DMS 273 treated with DMSO at 0.1 percent for 48 hours (cell line): ENCODE results near the gene KLF15.

ENCODE experiments used
- DNase-seq: peaks from one replicate; lab custom pipeline; 2025; lab: John Stamatoyannopoulos, UW

Gene KLF15

GRCh38 chr3:126389112-126389793 lies 32.0 kb upstream of the KLF15 start:
- DNase-seq = peak; percentile 57

- no peak for DNase-seq
Measured at GRCh38 chr3:126381966-126382365, 24.8 kb upstream of the KLF15 start.

GRCh38 chr3:126380011-126380768 lies 23.0 kb upstream of the KLF15 start:
- no peak for DNase-seq

GRCh38 chr3:126378341-126378751 lies 21.1 kb upstream of the KLF15 start:
- no peak for DNase-seq

GRCh38 chr3:126377211-126377610 lies 20.0 kb upstream of the KLF15 start:
- DNase-seq = no peak

- no peak for DNase-seq
Measured at GRCh38 chr3:126376444-126376843, 19.2 kb upstream of the KLF15 start.

GRCh38 chr3:126375835-126376331 lies 18.7 kb upstream of the KLF15 start:
- DNase-seq = no peak

GRCh38 chr3:126373682-126374601 lies 16.7 kb upstream of the KLF15 start:
- no peak for DNase-seq

GRCh38 chr3:126373146-126373613 lies 16.0 kb upstream of the KLF15 start:
- no peak for DNase-seq

GRCh38 chr3:126372413-126373145 lies 15.4 kb upstream of the KLF15 start:
- no peak for DNase-seq

GRCh38 chr3:126371096-126371705 lies 14.0 kb upstream of the KLF15 start:
- no peak for DNase-seq

- no peak for DNase-seq
Measured at GRCh38 chr3:126370606-126371005, 13.4 kb upstream of the KLF15 start.

GRCh38 chr3:126370055-126370454 lies 12.8 kb upstream of the KLF15 start:
- no peak for DNase-seq

- no peak for DNase-seq
Measured at GRCh38 chr3:126369490-126369889, 12.3 kb upstream of the KLF15 start.

- no peak for DNase-seq
Measured at GRCh38 chr3:126367316-126367805, 10.2 kb upstream of the KLF15 start.

GRCh38 chr3:126365351-126366277 lies 8.4 kb upstream of the KLF15 start:
- DNase-seq = no peak

- DNase-seq = no peak
Measured at GRCh38 chr3:126364731-126365301, 7.6 kb upstream of the KLF15 start.

- DNase-seq = no peak
Measured at GRCh38 chr3:126364130-126364695, 7.0 kb upstream of the KLF15 start.

- no peak for DNase-seq
Measured at GRCh38 chr3:126361211-126361610, 4.0 kb upstream of the KLF15 start.
